Endothelial cell (in vitro differentiated cells): ENCODE measurements around the gene AFG1L. TPM values are rescaled to one million over a fixed set of nuclear protein-coding genes. Genes with fewer than 3 reads are reported as not detected.

Source experiments
- DNase-seq: peaks from one replicate; pipeline ENCODE4 v3.0.0; 2021; ENCODE audit warnings: low spot score
- H3K27ac Mint-ChIP-seq: one replicate; pipeline ENCODE4 v1.8.0; 2021; ENCODE audit warnings: mixed read lengths, inconsistent platforms; ENCODE audit not compliant: unreplicated experiment
- H3K27me3 Mint-ChIP-seq: one replicate; pipeline ENCODE4 v1.8.0; 2021; ENCODE audit warnings: mild to moderate bottlenecking, moderate library complexity, mixed read lengths, inconsistent platforms; ENCODE audit not compliant: unreplicated experiment
- H3K36me3 Mint-ChIP-seq: one replicate; pipeline ENCODE4 v1.8.0; 2021; ENCODE audit warnings: mild to moderate bottlenecking, low read depth, mixed read lengths, inconsistent platforms; ENCODE audit not compliant: unreplicated experiment
- H3K4me1 Mint-ChIP-seq: one replicate; pipeline ENCODE4 v1.8.0; 2021; ENCODE audit warnings: mild to moderate bottlenecking, mixed read lengths, inconsistent platforms; ENCODE audit not compliant: unreplicated experiment
- H3K4me3 Mint-ChIP-seq: one replicate; pipeline ENCODE4 v1.8.0; 2021; ENCODE audit warnings: mild to moderate bottlenecking, mixed read lengths, inconsistent platforms; ENCODE audit not compliant: unreplicated experiment
- H3K9me3 Mint-ChIP-seq: one replicate; pipeline ENCODE4 v1.8.0; 2021; ENCODE audit warnings: mixed read lengths, inconsistent platforms; ENCODE audit not compliant: unreplicated experiment
- total RNA-seq: library from RNA; stranded (reverse); fragmentation: NEBNext Ultra II Directional; extraction: Animal tissue kit (Norgen Biotek cat#: 25700); gene quantifications from one replicate; pipeline ENCODE4 v1.2.1, GENCODE V29; 2021; ENCODE audit not compliant: unreplicated experiment
- TF ChIP-seq, protein P1 (sequence below): fragments of 200-600 bp; sonication (generic); IDR thresholded peaks from one replicate; pipeline ENCODE4 v1.5.0; 2021; ENCODE audit warnings: antibody characterized with exemption; ENCODE audit not compliant: unreplicated experiment

Gene AFG1L
- total RNA-seq, 1 donor from 2014 or later = 5.7 TPM

GRCh38 chr6:108453601-108454185 lies 158.8 kb downstream of the AFG1L start:
- TF ChIP-seq, protein P1, sequence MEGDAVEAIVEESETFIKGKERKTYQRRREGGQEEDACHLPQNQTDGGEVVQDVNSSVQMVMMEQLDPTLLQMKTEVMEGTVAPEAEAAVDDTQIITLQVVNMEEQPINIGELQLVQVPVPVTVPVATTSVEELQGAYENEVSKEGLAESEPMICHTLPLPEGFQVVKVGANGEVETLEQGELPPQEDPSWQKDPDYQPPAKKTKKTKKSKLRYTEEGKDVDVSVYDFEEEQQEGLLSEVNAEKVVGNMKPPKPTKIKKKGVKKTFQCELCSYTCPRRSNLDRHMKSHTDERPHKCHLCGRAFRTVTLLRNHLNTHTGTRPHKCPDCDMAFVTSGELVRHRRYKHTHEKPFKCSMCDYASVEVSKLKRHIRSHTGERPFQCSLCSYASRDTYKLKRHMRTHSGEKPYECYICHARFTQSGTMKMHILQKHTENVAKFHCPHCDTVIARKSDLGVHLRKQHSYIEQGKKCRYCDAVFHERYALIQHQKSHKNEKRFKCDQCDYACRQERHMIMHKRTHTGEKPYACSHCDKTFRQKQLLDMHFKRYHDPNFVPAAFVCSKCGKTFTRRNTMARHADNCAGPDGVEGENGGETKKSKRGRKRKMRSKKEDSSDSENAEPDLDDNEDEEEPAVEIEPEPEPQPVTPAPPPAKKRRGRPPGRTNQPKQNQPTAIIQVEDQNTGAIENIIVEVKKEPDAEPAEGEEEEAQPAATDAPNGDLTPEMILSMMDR = no peak
- no peak overlapping the region for H3K4me3 Mint-ChIP-seq
- H3K27ac Mint-ChIP-seq = peak overlapping the region; percentile 92
- peaks cover 2% of the 10 kb centered on the region for H3K27me3 Mint-ChIP-seq
- H3K4me1 Mint-ChIP-seq = peaks cover 16% of the 10 kb centered on the region
- H3K9me3 Mint-ChIP-seq = no peaks in the 10 kb centered on the region
- no peaks in the 10 kb centered on the region for H3K36me3 Mint-ChIP-seq
- no peak for DNase-seq

- DNase-seq = no peak
- no peak overlapping the region for H3K27ac Mint-ChIP-seq
- no peaks in the 10 kb centered on the region for H3K36me3 Mint-ChIP-seq
- H3K27me3 Mint-ChIP-seq = peaks cover 2% of the 10 kb centered on the region
- H3K4me3 Mint-ChIP-seq = no peak overlapping the region
- TF ChIP-seq, protein P1 = no peak
- peaks cover 16% of the 10 kb centered on the region for H3K4me1 Mint-ChIP-seq
- H3K9me3 Mint-ChIP-seq = no peaks in the 10 kb centered on the region
These were observed 159.5 kb downstream of the AFG1L start for GRCh38 chr6:108454356-108454755.

DNA sequence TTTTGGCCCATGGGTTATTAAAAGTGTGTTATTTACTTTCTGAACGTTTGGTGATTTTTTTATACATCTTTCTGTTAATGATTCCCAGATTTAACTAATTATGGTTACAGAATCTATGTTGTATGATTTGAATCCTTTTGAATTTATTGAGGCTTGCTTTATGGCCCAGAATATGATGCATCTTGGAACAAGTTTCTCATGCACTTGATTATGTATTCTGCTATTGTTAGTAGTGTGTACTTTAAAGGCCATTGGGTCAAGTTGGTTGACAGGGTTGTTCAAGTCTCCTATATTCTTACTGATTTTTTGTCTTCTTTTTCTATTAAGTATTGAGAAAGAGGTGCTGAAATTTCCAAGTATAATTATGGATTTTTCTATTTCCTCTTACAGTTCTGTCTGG lies 160.8 kb downstream of the AFG1L start:
- peaks cover 16% of the 10 kb centered on the region for H3K4me1 Mint-ChIP-seq
- TF ChIP-seq, protein P1 = no peak
- no peaks in the 10 kb centered on the region for H3K36me3 Mint-ChIP-seq
- no peak for DNase-seq
- H3K4me3 Mint-ChIP-seq = no peak overlapping the region
- H3K27me3 Mint-ChIP-seq = peaks cover 2% of the 10 kb centered on the region
- H3K27ac Mint-ChIP-seq = no peak overlapping the region
- no peaks in the 10 kb centered on the region for H3K9me3 Mint-ChIP-seq

DNA sequence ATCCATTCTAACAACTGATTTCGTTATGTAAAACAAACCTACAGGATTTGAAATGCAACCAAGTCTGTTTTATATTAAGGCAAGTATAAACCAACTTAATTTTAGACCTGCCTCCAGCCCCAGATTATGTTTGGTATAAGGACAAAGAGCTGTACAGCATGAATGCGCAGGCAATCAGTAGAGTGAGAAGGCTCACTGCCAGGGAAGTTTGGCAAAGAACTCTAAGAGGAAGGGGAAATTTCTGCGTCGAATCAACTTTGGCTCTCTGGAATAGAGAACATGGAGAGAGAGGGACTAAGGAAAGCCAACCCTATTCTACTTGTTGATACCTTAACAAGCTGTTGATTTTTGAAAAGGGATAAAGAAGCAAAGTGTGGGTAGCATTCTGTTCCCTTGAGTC lies 168.9 kb downstream of the AFG1L start:
- Mint-ChIP-seq H3K9me3 (no peaks in the 10 kb centered on the region), H3K27me3 (no peaks in the 10 kb centered on the region), H3K4me3 (no peak overlapping the region), H3K4me1 (peaks cover 10% of the 10 kb centered on the region), H3K27ac (no peak overlapping the region), H3K36me3 (no peaks in the 10 kb centered on the region)
- TF ChIP-seq, protein P1 = no peak
- no peak for DNase-seq

DNA sequence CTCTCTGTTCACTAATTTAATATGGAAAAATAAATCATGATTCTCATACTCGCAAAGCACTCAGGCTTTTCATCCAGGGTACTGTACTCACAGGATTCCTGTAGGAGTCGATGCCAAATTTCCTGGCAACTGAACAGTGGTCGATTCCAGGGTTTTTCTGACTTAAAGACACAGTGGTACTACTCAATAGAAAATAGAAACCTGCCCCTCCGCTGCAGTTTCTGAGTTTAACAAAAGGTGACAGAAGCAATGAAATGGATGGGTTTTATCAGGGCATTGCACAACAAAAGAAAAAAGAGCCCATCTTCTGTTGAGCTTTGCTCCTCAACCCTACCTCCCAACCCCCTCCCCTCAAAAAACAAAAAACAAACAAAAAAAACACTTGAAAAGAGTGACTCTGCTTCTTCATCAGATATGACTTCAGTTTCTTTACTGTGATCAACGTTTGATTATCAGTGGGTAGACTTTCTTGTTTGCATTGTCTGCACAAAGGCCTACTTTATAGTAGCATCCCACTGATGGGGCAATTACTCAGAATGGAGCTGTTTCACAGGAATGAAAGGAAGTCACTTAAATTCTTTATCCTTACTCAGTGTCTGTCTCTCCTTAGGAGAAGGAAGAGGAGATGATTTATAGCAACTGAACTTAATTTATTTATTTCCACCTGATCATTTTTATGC lies 169.7 kb downstream of the AFG1L start:
- no peak overlapping the region for H3K27ac Mint-ChIP-seq
- no peaks in the 10 kb centered on the region for H3K27me3 Mint-ChIP-seq
- TF ChIP-seq, protein P1 = no peak
- H3K36me3 Mint-ChIP-seq = no peaks in the 10 kb centered on the region
- DNase-seq = no peak
- no peaks in the 10 kb centered on the region for H3K9me3 Mint-ChIP-seq
- peaks cover 17% of the 10 kb centered on the region for H3K4me1 Mint-ChIP-seq
- H3K4me3 Mint-ChIP-seq = no peak overlapping the region
